ENCODE measurements around the gene PXDN.

DNA sequence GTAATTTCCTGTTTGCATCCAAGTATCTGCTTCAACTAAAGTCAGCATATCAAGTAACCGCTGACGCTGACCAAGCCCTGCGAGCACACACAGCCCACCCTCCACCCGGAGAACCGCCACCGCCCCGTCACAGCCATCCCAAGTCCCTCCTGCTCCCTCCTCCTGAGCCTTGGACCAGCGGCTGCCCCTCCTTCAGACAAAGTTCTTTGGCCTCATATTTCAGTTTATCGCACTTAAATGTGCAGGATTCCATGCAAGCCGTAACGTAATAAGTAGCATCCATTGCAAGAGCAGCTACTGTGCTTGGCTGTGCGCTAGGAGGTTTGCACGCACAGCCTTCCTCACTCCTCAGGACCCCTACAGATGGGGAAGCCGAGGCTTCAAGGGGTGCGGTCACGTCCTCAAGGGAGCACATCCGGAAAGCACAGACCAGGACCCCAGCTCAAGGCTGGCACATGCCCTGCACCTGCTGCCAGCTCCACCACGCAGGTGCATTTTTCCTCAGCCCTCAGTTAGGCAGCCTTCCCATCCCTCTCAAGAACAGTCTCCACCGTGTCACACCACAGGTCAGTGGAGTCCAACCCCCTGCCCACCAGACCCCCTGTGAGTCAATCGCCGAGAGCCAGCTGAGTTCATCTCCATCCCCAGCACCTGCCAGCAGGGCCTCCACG lies 17.1 kb downstream of the PXDN start:
- TF ChIP-seq ZNF274 (IDR thresholded peaks at IDR 0.05; ENCODE audit: low read depth, low read length): no peak
- TF ChIP-seq YY1 (IDR thresholded peaks at IDR 0.05; ENCODE audit: insufficient read depth, insufficient read length): no peak

Measured in NT2/D1 (cell line).